Smooth muscle cell of the brain vasculature (primary cell): ENCODE results near the gene UNC119.
"Not testable (repeated sequence)": the region's sequence is repeated elsewhere in the genome, so short reads cannot be mapped to it uniquely, and the experiment has no call there.

ENCODE experiments used
- DNase-seq: peaks from one replicate; pipeline ENCODE4 v3.0.0-alpha.2; 2012; ENCODE audit warnings: low read depth, low spot score

Gene UNC119

DNA sequence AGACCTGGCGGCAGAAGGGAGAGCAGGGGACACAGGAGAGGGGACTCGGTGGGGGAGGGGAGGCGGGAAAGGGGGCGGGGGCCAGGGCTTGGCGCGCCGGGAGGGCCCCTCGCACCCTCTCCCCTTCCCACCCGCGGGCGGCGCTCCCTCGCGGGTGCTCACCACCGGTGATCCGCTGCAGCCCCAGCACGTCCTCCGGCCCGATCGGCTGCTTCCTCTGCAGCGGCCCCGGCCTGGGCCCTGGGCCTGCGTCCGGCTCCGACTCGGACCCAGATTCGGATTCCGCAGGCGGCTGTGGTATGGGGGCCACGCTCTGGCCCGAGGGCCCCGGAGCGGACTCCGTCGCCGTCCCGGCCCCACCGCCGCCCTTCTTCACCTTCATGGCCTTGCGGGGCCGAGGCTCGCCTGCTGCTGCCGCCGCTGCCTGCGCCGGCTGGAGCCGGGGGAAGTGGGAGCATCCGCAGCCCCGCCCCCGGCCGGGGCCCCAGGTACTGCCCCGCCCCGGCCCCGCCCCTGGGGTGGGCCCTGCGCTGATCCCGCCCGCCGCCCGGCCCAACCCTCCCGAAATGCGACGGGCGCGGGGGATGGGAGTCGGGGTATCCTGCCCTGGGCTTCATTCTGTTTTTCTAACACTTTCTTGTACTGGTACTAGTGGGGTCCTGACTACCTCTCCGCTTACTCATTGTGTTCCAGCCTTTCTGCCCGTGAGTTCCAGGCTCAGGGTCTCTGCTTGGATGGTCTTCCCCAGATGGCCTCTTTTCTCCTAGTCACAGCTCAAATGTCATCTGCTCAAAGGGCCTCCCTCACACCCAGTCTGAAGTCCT, at the start of gene UNC119:
TSS of gene UNC119 (minus strand) at position 449 of the 824 bp plus-strand sequence. CDS start at position 382, 67 bp downstream.
- DNase-seq = no peak

- DNase-seq = peak; percentile 26
These were observed 47.1 kb upstream of the UNC119 start for GRCh38 chr17:28599311-28600184.

GRCh38 chr17:28598799-28599310, 46.4 kb upstream of the UNC119 start, which contains the start of gene SPAG5:
TSS of gene SPAG5 (minus strand) at chr17:28599025. CDS start at chr17:28598946, 79 bp downstream.
- peak; percentile 70 for DNase-seq

- DNase-seq = no peak
These were observed 46.0 kb upstream of the UNC119 start for GRCh38 chr17:28598389-28598788.

DNA sequence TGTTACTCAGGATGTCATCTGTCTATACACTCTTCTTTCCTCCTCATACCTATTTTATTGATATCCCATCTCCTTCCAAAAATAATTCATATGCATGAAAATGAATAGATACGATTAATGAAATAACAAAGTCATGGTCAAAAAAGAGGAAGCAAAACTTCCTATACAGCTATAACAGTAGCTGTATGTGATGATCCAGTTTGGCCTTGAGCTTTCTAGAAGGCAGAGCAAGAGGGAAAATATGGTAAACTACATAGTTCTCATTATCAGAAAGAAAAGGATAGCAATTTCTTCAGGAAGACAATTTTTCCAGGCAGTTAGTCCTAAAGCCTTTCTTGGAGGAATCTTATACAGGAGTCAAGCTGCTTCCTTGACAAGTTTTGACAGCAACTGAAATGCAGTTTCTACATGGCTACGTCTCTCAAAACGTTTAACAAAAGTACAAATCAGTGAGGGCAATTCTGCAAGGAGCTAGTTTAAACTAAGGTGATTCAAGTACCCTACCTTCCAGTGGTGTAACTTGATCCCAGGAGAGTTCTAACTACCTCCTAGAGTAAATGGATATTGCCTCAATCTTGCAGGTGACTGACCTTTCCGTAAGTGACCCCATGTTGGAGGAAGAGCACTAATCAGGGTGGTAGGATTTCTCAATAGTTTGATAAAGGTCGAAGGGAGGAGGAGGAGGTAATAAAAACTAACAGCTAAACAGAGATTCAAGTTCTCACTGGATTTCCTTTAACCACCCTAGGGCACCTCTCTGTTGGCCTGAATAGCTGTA, 45.4 kb upstream of the UNC119 start:
- no peak for DNase-seq

DNA sequence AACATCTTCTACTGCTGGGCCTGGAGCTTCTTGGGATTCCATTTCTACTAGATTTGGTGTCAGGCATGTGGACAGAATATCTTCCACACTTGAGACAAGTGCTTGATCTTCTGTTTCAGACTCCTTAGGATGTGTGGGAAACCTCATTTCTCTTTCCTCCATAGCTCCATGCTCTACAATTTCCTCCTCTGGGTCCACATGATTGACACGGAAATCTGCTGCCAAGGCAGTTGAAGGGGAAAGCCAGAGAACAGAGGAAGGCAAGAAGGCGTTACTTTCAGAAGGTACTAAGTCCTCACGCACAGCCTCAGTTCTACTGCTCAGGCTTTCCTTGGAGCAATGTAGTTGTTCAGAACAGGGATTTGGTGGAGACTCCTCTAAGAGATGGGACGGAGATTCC, 39.8 kb upstream of the UNC119 start:
- DNase-seq = no peak

- no peak for DNase-seq
These were observed 33.4 kb upstream of the UNC119 start for GRCh38 chr17:28585851-28586250.

DNA sequence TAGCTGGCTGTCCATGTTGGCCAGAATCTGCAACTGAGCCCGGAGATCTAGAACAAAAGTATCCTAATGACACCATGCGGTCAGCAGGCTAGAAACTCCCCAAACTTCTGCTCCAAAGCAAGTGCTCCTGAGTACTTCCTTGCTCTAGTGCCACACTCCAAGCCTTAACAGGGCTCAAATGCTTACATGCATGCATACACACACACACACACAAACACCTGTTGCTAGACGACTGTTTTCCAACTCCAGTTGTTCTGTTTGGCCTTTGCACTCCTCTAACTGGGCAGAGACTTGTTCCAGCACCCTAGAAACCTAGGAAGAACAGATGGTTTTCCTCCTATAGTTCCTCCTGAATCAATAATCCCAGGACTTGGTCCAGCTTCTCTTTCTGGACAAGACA, 32.0 kb upstream of the UNC119 start:
- DNase-seq = no peak

DNA sequence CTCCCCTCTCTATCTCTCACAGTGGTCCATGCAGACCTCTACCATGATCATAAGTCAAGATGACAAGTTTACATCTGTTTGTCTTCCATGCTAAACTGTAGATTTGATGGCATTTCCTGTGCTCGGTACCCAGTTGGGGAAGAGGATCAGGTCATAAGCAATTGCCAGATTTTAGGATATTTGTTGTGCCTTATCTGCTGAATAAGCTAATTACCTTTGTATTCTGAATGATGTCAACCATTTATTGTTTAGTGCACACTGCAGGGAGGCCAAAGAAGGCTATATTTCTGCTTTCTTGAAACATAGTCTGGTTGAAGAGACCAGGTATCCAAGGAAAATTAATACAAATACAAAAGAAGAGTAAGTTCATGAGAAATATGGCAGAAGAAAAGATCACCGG, 30.1 kb upstream of the UNC119 start:
- no peak for DNase-seq

GRCh38 chr17:28580959-28581358, 28.5 kb upstream of the UNC119 start:
- DNase-seq = no peak

- DNase-seq = no peak
These were observed 27.1 kb upstream of the UNC119 start for GRCh38 chr17:28579526-28579925.

DNA sequence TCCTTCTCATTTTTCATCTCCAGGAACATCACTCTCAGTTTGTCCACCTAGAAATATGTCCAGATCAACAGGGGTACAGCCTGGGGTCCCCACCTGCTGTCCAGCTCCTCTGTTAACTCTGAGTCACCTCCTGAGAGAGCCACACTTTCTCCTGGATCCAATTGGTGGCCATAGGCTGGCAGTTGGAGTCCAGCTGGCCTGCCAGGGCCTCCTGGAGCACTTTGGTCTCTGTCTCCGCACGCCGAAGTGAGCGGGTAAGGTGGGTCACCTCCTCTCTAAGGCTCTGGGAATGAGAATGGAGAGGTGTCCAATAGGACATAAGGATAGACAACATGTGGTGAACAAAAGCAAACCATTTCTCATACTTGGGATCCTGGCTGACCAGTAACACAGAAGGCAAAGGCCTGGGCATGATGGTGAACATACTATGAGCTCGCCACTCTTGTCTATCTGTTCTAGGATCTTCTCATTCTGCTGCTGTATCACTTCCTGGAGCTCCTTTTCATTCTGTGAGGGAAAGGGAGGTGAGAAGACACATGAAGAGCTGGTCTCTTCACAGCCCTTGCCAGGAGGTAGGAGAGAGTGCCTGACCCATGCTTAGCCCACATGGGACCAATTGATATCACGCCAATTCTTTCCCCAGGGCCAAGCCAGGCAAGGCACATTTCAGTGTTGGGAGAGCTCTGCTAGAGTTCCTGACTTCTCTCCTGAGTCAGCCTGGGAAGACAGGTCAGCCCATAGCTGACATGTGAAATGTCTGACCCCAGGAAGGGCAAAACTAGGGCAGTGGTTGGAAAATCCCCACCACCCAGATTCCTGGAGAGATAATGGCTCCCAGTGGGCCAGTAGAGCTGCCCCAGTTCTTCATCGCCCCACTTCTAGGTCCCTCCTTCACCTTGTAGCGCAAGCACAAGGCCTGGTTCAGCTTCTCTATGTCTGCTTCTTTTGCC, 26.1 kb upstream of the UNC119 start:
- no peak for DNase-seq

DNA sequence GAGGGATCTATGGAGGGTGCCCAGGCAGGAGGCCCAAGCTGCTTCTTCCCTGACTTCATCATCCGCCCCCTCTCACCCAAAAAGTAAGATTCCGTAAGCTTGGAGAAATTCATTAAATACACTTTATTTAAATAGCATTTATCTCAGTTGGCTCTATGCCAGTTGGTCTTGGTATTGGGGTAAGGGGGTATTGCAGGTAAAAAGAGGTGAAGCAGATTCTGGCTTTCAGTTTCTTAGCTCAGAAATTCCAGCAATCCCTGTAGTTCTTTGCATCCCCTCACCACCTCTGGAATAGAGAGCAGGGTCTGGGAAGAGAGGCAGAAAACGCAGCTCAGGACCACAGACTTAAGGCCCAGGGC, 25.0 kb upstream of the UNC119 start:
- no peak for DNase-seq

DNA sequence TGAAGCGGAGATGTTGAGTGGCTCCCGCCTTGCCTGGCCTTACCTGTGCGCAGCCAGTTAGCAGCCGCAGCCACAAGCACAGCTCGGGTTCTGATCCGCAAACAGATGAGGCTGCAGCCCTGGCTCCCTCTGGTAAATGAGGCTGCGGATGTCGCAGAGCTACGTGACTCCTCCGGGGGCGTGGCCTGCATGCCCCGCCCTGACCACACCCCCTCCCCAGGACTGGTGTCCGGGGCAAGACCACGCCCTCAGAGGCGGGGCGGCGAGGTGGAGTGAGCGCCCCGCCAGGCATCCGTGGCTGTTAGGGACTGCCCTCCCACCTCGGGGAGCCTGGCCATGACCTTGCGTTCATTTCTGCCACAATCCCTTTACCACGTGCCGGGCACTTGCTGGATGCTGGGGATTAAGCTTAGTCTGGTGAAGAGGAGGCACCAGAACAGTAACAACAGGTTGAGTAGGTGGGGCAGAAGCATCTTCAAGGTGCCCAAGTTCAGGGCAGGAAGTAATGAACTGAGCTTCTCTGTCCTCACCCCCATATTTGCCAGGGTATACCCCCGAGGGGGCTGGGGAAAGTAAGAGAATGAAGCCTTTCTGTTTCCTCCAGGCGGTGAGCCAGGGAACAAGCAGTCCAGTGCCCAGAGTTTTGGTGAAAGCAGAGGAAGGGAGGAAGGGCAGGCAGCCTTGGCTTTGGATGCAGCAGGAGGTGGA, 24.5 kb upstream of the UNC119 start, which contains the start of gene ALDOC:
TSS of gene ALDOC (minus strand) at position 138 of the 708 bp plus-strand sequence. CDS start 1,363 bp downstream, outside the sequence.
- peak; percentile 73 for DNase-seq

DNA sequence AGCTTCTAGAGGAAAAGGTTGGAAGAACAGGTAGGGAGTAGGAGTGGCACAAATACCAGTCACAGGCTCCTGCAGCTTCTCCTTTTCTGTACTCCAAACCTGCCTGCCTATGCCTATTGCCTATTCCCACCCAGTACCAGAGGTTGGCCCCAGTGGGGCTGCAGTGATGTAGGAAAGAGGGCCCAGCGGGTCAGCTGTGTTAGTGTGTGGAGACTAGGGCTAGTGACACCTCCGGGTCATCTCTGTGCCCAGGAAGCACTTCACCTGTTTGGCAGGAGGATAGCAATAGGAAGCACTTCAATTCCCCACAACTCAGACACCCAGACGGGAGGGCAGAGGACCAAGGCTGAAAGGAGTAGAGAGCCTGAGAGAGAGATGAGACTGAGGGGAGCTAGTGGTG, 23.6 kb upstream of the UNC119 start:
- DNase-seq = not testable (repeated sequence)

DNA sequence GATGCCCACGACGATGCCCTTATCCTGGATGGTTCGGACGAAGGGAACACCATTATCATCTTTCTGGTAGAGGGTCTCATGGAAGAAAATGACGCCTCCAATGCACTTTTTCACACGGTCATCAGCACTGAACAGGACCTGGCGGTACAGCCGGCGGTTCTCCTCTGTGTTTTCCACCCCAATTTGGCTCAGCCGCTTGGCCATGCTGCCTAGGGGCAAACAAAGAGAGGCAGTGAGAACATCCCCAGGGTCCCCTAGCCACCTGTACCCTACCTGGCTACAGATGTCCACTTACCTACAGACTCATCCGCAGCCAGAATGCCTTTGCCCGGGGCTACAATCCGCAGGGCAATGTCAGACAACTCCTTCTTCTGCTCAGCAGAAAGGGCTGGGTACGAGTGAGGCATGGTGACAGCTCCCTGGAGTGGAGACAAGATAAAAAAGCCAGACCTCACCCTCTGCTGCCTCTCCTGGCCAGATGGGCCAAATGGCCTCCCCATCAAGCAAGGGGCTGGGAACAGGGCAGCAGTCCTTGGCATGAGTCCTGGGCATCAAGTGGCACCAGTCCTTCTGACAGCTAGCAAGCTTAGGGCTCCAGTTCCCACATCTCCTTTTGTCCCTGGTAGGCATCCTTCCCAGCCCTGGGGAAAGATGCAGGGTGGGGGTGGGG, 22.8 kb upstream of the UNC119 start:
- DNase-seq = no peak

DNA sequence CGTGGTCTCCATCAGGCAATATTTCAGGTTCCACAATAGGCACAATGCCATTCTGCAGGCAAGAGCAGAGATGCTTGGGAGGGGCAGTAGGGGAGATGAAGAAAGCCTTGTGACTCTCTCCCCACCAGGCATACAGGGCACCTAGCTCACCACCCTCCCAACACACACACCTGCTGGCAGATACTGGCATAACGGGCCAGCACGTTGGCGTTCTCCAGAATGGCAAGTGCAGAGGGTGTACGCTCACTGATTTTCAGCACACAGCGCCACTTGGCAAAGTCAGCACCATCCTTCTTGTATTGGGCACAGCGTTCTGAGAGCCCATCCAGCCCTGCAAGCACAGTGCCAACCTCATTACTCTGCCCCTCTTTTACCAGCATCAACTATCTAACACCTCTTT, 22.1 kb upstream of the UNC119 start:
- DNase-seq = no peak

DNA sequence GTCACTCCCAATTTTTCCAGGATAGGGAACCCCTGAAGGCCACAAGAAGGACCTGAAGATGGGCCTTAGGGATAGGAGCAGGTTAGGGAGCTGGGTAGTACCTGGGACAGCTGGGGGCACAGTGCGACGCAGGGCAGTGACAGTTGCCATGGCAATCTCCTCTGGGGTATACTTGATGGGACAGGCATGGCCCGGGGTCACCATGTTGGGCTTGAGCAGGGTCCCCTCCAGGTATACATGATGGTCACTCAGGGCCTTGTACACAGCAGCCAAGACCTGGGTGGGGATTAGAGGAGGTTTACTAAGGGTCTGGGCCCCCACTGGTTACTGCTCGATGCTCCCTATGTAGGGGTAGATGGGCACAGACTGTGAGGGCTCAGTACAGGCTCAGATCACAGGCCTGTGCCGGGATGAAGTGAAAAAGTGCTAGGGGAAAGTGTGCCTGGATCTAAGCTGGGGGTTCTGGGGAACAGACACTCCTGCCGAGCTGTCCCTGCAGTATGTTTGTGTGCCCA, 21.6 kb upstream of the UNC119 start:
- DNase-seq = no peak

DNA sequence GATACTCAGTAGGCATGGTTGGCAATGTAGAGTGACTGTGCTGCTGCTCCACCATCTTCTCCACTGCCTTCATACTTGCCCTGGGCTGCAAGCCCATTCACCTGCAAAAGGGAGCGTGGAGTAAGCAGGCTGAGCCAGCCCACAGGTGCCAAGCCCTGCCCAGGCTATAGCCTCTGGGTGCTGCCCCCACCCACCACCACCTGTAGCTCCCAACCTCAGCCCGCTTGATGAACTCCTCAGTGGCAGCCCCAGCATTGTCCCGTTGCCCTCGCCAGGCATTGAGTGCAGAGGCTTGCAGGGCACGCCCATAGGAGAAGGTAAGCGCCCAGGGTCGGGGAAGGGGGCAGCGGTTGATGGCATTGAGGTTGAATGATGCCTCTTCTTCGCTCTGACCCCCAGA, 21.1 kb upstream of the UNC119 start:
- DNase-seq = no peak
